A549 (cell line): ENCODE data around the gene SNRK. TPM values are rescaled to one million over a fixed set of nuclear protein-coding genes. Genes with fewer than 3 reads are reported as not detected.

Source experiments
- ATAC-seq, 2 experiments: fragments of 200-7000 bp in 1 of 2; fragments of >200 bp in 1 of 2; cut with Nextera tagmentation in 1 of 2; cut with Tn5 transposase in 1 of 2; 3 replicates each; pipeline versions ENCODE4 v1.8.0 to v1.9.1; 2018 to 2020; ENCODE audit warnings: mild to moderate bottlenecking in 1 of 2, moderate library complexity in 1 of 2
- CTCF ChIA-PET: fragments of 300-600 bp; sonication (Branson Sonifier 250); formaldehyde crosslinking; extraction: SDS; loops from one replicate; lab custom pipeline; 2021; ENCODE audit warnings: antibody characterized with exemption, inconsistent platforms; lab: Yijun Ruan, JAX
- POLR2A ChIA-PET: fragments of 350-600 bp; formaldehyde crosslinking; extraction: SDS; loops from one replicate; lab custom pipeline; 2021; ENCODE audit warnings: antibody characterized with exemption, inconsistent platforms; lab: Yijun Ruan, JAX
- DNase-seq, 2 experiments: peaks; one replicate each; pipeline versions ENCODE4 v3.0.0 to v3.0.0-alpha.2; 2011 to 2016; ENCODE audit warnings: low read depth in 1 of 2, low spot score in 1 of 2
- FAIRE-seq: peaks from 2 replicates; lab custom pipeline; 2011; peaks lifted over from hg19 to GRCh38; lab: Jason Lieb, UNC
- H3K27ac ChIP-seq, 2 experiments: fragments of >200 bp; sonication (Bioruptor Twin); formaldehyde crosslinking; 3 replicates each; pipeline ENCODE4 v1.5.1; 2016 to 2017
- H3K4me1 ChIP-seq: fragments of >200 bp; sonication (Bioruptor Twin); formaldehyde crosslinking; 3 replicates; pipeline ENCODE4 v1.6.1; 2016
- H3K4me2 ChIP-seq: fragments of >200 bp; sonication (Bioruptor Twin); formaldehyde crosslinking; 3 replicates; pipeline ENCODE4 v1.6.1; 2016
- H3K4me3 ChIP-seq: fragments of >200 bp; sonication (Bioruptor Twin); formaldehyde crosslinking; 3 replicates; pipeline ENCODE4 v1.5.1; 2016
- H3K9me3 ChIP-seq: fragments of >200 bp; sonication (Bioruptor Twin); formaldehyde crosslinking; 3 replicates; pipeline ENCODE4 v1.6.1; 2016
- BHLHE40 ChIP-seq: IDR thresholded peaks from 2 replicates; pipeline ENCODE4 v1.6.1; 2012; ENCODE audit warnings: low read depth, low read length, inconsistent platforms
- CBX2 ChIP-seq: fragments of 200-600 bp; sonication (generic); IDR thresholded peaks from 2 replicates; pipeline ENCODE4 v1.6.1; 2016; ENCODE audit warnings: low read depth, mild to moderate bottlenecking, borderline replicate concordance
- CBX8 ChIP-seq: fragments of 200-600 bp; sonication (generic); IDR thresholded peaks from 2 replicates; pipeline ENCODE4 v1.6.1; 2016
- EHF ChIP-seq: fragments of 250-450 bp; sonication (Bioruptor Pico); IDR thresholded peaks from 2 replicates; pipeline ENCODE4 v1.5.0; 2020; ENCODE audit warnings: mild to moderate bottlenecking
- EHMT2 ChIP-seq: fragments of 200-600 bp; sonication (generic); IDR thresholded peaks from 2 replicates; pipeline ENCODE4 v1.6.1; 2016; ENCODE audit warnings: antibody characterized with exemption, low read depth, mild to moderate bottlenecking, moderate library complexity
- ESRRA ChIP-seq: fragments of 150-350 bp; IDR thresholded peaks from 2 replicates; pipeline ENCODE4 v1.6.1; 2014; ENCODE audit warnings: mild to moderate bottlenecking, low read length, borderline replicate concordance
- FOSL2 ChIP-seq, 2 experiments: fragments of 450-650 bp in 1 of 2; fragments of >200 bp in 1 of 2; sonication (Bioruptor Twin) in 1 of 2; formaldehyde crosslinking; IDR thresholded peaks; 2 replicates each; pipeline versions ENCODE4 v1.5.0 to v1.6.1; 2016 to 2020; ENCODE audit warnings: mild to moderate bottlenecking in 1 of 2, moderate library complexity in 1 of 2
- GATA3 ChIP-seq: IDR thresholded peaks from 2 replicates; pipeline ENCODE4 v1.6.1; 2012; ENCODE audit warnings: borderline replicate concordance
- HOXB5 ChIP-seq: fragments of 250-450 bp; sonication (Bioruptor Pico); IDR thresholded peaks from 2 replicates; pipeline ENCODE4 v1.5.0; 2020; ENCODE audit warnings: mild to moderate bottlenecking, moderate library complexity
- JUN ChIP-seq, 2 experiments: fragments of >200 bp; sonication (Bioruptor Twin); formaldehyde crosslinking; IDR thresholded peaks; 2 replicates in 1 of 2; 3 replicates in 1 of 2; pipeline ENCODE4 v1.6.1; 2016 to 2017
- KDM1A ChIP-seq: fragments of 200-600 bp; sonication (generic); IDR thresholded peaks from 2 replicates; pipeline ENCODE4 v1.6.1; 2016; ENCODE audit warnings: low read depth, mild to moderate bottlenecking
- KDM5A ChIP-seq: fragments of 200-600 bp; sonication (generic); IDR thresholded peaks from 2 replicates; pipeline ENCODE4 v1.6.1; 2016; ENCODE audit warnings: antibody characterized with exemption, mild to moderate bottlenecking
- MAFK ChIP-seq: fragments of 450-650 bp; IDR thresholded peaks from 2 replicates; pipeline ENCODE4 v1.6.1; 2014; ENCODE audit not compliant: partially characterized antibody
- MYC ChIP-seq: IDR thresholded peaks from 2 replicates; pipeline ENCODE4 v1.6.1; 2012; ENCODE audit warnings: mild to moderate bottlenecking, inconsistent platforms, low read length, improper control_type of control experiment, borderline replicate concordance
- NR3C1 ChIP-seq: fragments of >200 bp; sonication (Bioruptor Twin); formaldehyde crosslinking; IDR thresholded peaks from 3 replicates; pipeline ENCODE4 v1.6.1; 2017
- RAD21 ChIP-seq, 2 experiments: fragments of >200 bp in 1 of 2; sonication (Bioruptor Twin) in 1 of 2; formaldehyde crosslinking in 1 of 2; IDR thresholded peaks in 1 of 2; conservative IDR thresholded peaks in 1 of 2; 2 replicates in 1 of 2; 3 replicates in 1 of 2; pipeline ENCODE4 v1.6.1; 2012 to 2018; ENCODE audit warnings: inconsistent platforms in 1 of 2
- RCOR1 ChIP-seq: fragments of 150-350 bp; IDR thresholded peaks from 2 replicates; pipeline ENCODE4 v1.6.1; 2014; ENCODE audit warnings: antibody characterized with exemption, low read length, low read depth
- RNF2 ChIP-seq: fragments of 200-600 bp; sonication (generic); IDR thresholded peaks from 2 replicates; pipeline ENCODE4 v1.6.1; 2016; ENCODE audit warnings: low read depth, mild to moderate bottlenecking, antibody characterized with exemption, moderate library complexity, borderline replicate concordance
- SREBF2 ChIP-seq: fragments of 450-650 bp; IDR thresholded peaks from 2 replicates; pipeline ENCODE4 v1.6.1; 2014; ENCODE audit warnings: mild to moderate bottlenecking, moderate library complexity
- ZC3H11A ChIP-seq: fragments of 450-650 bp; IDR thresholded peaks from 2 replicates; pipeline ENCODE4 v1.6.1; 2014; ENCODE audit warnings: antibody characterized with exemption, mild to moderate bottlenecking
- ZNF302 ChIP-seq: fragments of 250-450 bp; sonication (Bioruptor Pico); IDR thresholded peaks from 2 replicates; pipeline ENCODE4 v1.9.0; 2021; ENCODE audit warnings: inconsistent platforms, mild to moderate bottlenecking, moderate library complexity
- WGBS: methylation state at CpG from one replicate; pipeline ENCODE4 v1.1.6; 2017; ENCODE audit errors: missing lambda C conversion rate; 5-methylcytosine and 5-hydroxymethylcytosine counted together
- polyA plus RNA-seq, 4 experiments: library from polyadenylated mRNA; depleted of rRNA in 3 of 4; stranded (reverse); fragments of >200 nt; fragmentation: RNase III in 1 of 4; extraction: RNeasy Plus Mini Kit Qiagen cat#74134 plus additional on column Dnase treatment in 1 of 4; gene quantifications; 2 replicates in 3 of 4; 3 replicates in 1 of 4; pipeline ENCODE4 v1.2.3, GENCODE V29; 2011 to 2017
- TF ChIP-seq, protein P1 (sequence below): fragments of >200 bp; sonication (Bioruptor Twin); formaldehyde crosslinking; IDR thresholded peaks from 3 replicates; pipeline ENCODE4 v1.5.1; 2016
- TF ChIP-seq, protein P2 (sequence below): IDR thresholded peaks from 2 replicates; pipeline ENCODE4 v1.6.1; 2012
- TF ChIP-seq, protein P3 (sequence below): fragments of >200 bp; sonication (Bioruptor Twin); formaldehyde crosslinking; IDR thresholded peaks from 2 replicates; pipeline ENCODE4 v1.6.1; 2016
- TF ChIP-seq, protein P4 (sequence below): fragments of >200 bp; sonication (Bioruptor Twin); formaldehyde crosslinking; IDR thresholded peaks from 3 replicates; pipeline ENCODE4 v1.6.1; 2016

Gene SNRK
- polyA plus RNA-seq, 2 of the 4 experiments (the other 2 are of a cell fraction): 3.5 to 7.2 TPM

DNA sequence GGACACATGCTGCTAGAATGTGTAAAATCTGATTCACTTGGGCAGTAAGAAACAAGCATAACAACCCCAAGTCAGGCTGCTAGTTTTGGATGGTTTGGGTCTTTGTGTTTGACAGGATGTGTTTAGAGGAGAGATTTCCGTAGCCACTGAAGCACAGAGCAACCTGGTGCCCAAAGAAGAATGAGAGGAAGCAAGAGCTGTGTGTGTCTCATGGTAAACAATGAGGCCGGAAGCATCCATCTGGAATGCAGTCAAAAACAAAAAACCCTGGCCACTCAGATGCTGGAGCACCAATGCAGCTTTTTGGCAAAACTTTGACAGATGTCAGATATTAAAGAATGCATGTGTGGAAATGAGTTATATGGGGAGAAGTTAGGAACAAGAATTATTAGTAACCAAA is 39.4 kb upstream of the SNRK start:
- Histone ChIP-seq H3K9me3 (peaks cover 7% of the 10 kb centered on the region; the same call in 2 of the 3 replicates), H3K27ac (no peak overlapping the region), H3K4me2 (no peak overlapping the region), H3K4me1 (no peaks in the 10 kb centered on the region), H3K4me3 (no peak overlapping the region)
- ChIA-PET CTCF (no interaction called here), POLR2A (no interaction called here)
- ATAC-seq (no peak), DNase-seq (no peak), FAIRE-seq (no peak)
- 47% methylated on average over 2 of the region's 2 CpGs for WGBS
- TF ChIP-seq KDM1A (no peak), HOXB5 (CRISPR knock-in tag) (no peak), EHF (no peak)

DNA sequence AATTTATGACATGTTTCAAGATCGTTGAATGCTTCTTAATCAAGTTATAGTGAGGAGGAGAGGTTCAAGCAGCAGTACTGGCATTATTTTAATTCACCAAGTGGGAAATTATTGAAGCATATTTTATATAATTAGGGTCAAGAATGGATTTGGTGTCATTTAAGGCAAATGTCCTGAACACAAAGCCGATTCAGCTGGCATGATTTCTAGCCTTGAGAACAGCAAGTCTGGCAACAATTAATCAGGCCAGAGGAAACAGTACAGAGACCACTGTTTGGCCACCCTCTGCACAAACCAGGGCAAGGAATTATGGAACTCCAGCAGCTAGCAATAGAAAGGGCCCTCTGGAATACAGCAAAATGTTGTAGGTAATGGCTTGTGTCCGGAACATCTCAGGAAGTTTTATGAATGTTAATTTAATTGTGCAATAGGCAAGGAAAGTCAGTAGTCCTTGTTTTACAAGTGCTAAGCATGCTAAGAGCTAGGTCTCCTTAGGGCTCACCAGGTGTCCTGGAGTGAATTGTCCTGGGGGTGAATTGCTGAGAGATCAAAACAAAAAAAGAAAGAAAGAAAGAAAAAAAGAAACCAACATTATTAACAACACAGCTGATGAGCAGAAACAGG is 38.7 kb upstream of the SNRK start:
- 8% methylated on average over 3 of the region's 3 CpGs for WGBS
- ChIA-PET CTCF (no interaction called here), POLR2A (no interaction called here)
- DNase-seq (no peak), FAIRE-seq (no peak)
- Histone ChIP-seq H3K27ac (no peak overlapping the region), H3K4me1 (no peaks in the 10 kb centered on the region)
- no peak for TF ChIP-seq KDM1A
- TF ChIP-seq KDM5A: no peak
- no peak for TF ChIP-seq ESRRA
- TF ChIP-seq, protein P1, sequence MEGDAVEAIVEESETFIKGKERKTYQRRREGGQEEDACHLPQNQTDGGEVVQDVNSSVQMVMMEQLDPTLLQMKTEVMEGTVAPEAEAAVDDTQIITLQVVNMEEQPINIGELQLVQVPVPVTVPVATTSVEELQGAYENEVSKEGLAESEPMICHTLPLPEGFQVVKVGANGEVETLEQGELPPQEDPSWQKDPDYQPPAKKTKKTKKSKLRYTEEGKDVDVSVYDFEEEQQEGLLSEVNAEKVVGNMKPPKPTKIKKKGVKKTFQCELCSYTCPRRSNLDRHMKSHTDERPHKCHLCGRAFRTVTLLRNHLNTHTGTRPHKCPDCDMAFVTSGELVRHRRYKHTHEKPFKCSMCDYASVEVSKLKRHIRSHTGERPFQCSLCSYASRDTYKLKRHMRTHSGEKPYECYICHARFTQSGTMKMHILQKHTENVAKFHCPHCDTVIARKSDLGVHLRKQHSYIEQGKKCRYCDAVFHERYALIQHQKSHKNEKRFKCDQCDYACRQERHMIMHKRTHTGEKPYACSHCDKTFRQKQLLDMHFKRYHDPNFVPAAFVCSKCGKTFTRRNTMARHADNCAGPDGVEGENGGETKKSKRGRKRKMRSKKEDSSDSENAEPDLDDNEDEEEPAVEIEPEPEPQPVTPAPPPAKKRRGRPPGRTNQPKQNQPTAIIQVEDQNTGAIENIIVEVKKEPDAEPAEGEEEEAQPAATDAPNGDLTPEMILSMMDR: no peak
- no peak for TF ChIP-seq CBX8
- no peak for TF ChIP-seq SREBF2
- TF ChIP-seq, protein P2, sequence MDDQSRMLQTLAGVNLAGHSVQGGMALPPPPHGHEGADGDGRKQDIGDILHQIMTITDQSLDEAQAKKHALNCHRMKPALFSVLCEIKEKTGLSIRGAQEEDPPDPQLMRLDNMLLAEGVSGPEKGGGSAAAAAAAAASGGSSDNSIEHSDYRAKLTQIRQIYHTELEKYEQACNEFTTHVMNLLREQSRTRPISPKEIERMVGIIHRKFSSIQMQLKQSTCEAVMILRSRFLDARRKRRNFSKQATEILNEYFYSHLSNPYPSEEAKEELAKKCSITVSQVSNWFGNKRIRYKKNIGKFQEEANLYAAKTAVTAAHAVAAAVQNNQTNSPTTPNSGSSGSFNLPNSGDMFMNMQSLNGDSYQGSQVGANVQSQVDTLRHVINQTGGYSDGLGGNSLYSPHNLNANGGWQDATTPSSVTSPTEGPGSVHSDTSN: no peak
- TF ChIP-seq, protein P3, sequence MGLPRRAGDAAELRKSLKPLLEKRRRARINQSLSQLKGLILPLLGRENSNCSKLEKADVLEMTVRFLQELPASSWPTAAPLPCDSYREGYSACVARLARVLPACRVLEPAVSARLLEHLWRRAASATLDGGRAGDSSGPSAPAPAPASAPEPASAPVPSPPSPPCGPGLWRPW: no peak
- no peak for TF ChIP-seq RCOR1
- TF ChIP-seq, all 56 proteins: peak for 0
- no peak overlapping the region for H3K4me3 ChIP-seq
- H3K4me2 ChIP-seq: no peak overlapping the region
- peaks cover 1% of the 10 kb centered on the region; the same call in 2 of the 3 replicates for H3K9me3 ChIP-seq
- ATAC-seq: no peak

DNA sequence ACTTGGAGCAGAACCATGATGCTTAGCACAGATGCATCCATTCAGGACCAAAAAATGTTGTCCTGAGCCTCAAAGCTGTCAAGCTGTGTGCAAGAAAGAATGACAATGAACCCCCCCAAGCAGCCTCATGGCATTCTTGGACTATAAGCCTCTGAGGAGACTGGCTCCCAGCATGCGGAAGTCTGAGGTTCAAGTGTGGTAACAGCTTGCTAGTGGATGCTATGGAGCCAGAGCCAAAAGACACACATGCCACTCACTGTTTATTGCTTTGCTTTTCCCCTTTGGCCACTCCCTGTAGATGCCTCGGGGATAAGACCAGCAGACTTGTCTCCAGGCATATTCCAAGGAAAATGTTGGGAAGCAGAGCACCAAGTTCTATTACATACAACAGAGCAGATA is 38.2 kb upstream of the SNRK start:
- no peak overlapping the region for H3K4me3 ChIP-seq
- TF ChIP-seq JUN (IDR thresholded peaks at IDR 0.05): no peak
- TF ChIP-seq RNF2: no peak
- TF ChIP-seq ZC3H11A: no peak
- no peak for TF ChIP-seq CBX2
- TF ChIP-seq FOSL2 (IDR thresholded peaks at IDR 0.05): no peak
- TF ChIP-seq FOSL2 (CRISPR knock-in tag; IDR thresholded peaks at IDR 0.05): no peak
- no peak for TF ChIP-seq NR3C1
- no peak for TF ChIP-seq RCOR1
- TF ChIP-seq, all 56 proteins: peak for 0
- ChIA-PET CTCF (no interaction called here), POLR2A (no interaction called here)
- WGBS: 41% methylated on average over 2 of the region's 2 CpGs
- no peaks in the 10 kb centered on the region for H3K4me1 ChIP-seq
- no peaks in the 10 kb centered on the region for H3K9me3 ChIP-seq
- no peak for DNase-seq
- FAIRE-seq: no peak
- no peak for ATAC-seq
- H3K27ac ChIP-seq: no peak overlapping the region
- H3K4me2 ChIP-seq: no peak overlapping the region

DNA sequence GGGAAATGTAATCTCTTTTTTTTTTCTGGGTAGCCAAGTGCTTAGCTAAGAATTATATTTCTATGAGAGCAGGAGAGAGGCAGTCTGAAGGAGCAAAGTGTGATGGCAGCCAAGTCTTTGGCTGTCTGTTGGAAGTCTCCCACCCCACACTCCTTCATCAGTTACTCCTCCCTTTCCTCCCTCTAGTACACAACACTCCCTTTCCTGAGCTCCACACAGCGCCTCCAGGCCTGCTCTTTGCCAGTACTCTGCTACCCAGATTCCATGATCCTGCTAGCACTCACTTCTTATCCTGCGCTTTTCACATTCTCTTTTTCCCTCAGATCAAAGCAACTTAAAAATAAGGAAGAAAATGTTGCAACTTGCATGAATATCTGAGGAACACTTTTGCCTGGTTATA is 37.4 kb upstream of the SNRK start:
- ChIA-PET POLR2A (no interaction called here), CTCF (no interaction called here)
- 26% methylated on average over 2 of the region's 2 CpGs for WGBS
- H3K27ac ChIP-seq: no peak overlapping the region
- H3K4me2 ChIP-seq: no peak overlapping the region
- ATAC-seq (no peak), FAIRE-seq (no peak), DNase-seq (no peak)
- no peaks in the 10 kb centered on the region for H3K4me1 ChIP-seq
- no peaks in the 10 kb centered on the region for H3K9me3 ChIP-seq
- H3K4me3 ChIP-seq: no peak overlapping the region
- TF ChIP-seq MYC: no peak
- TF ChIP-seq, protein P4, sequence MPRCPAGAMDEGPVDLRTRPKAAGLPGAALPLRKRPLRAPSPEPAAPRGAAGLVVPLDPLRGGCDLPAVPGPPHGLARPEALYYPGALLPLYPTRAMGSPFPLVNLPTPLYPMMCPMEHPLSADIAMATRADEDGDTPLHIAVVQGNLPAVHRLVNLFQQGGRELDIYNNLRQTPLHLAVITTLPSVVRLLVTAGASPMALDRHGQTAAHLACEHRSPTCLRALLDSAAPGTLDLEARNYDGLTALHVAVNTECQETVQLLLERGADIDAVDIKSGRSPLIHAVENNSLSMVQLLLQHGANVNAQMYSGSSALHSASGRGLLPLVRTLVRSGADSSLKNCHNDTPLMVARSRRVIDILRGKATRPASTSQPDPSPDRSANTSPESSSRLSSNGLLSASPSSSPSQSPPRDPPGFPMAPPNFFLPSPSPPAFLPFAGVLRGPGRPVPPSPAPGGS: no peak
- TF ChIP-seq, protein P3: no peak
- TF ChIP-seq GATA3: no peak
- TF ChIP-seq JUN (IDR thresholded peaks at IDR 0.05): no peak
- no peak for TF ChIP-seq RCOR1
- TF ChIP-seq ZNF302 (CRISPR knock-in tag): no peak
- no peak for TF ChIP-seq KDM5A
- TF ChIP-seq EHMT2: no peak
- no peak for TF ChIP-seq RAD21 (conservative IDR thresholded peaks at IDR 0.05 in 1 of 2, IDR thresholded peaks at IDR 0.05 in 1 of 2)
- TF ChIP-seq FOSL2 (IDR thresholded peaks at IDR 0.05): no peak
- no peak for TF ChIP-seq FOSL2 (CRISPR knock-in tag; IDR thresholded peaks at IDR 0.05)
- TF ChIP-seq SREBF2: no peak
- no peak for TF ChIP-seq MAFK
- no peak for TF ChIP-seq BHLHE40
